ENCODE data around the gene C1orf21.

C1orf21 gene

DNA sequence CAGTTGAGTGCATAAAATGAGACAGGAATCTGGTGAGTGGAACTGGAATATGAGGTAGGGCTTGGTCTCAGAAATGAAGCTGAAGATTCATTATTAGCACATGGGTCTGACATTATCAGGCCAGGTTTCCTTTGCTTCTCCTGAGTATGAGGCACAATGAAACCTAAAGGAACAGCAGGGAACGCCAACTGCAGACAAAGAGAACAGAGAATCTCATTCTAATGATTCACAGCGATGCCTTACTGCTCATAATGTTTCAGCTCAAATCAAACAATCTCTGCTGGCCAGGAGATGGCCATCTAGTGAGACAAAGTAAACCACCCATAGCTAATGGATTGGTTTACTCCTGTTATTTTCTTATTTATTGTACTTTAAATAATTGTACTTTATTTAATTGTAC, 133.5 kb downstream of the C1orf21 start:
- no peak for DNase-seq (ENCODE audit: low spot score)

GRCh38 chr1:184524248-184524647, 137.4 kb downstream of the C1orf21 start:
- no peak for DNase-seq (ENCODE audit: low spot score)

DNA sequence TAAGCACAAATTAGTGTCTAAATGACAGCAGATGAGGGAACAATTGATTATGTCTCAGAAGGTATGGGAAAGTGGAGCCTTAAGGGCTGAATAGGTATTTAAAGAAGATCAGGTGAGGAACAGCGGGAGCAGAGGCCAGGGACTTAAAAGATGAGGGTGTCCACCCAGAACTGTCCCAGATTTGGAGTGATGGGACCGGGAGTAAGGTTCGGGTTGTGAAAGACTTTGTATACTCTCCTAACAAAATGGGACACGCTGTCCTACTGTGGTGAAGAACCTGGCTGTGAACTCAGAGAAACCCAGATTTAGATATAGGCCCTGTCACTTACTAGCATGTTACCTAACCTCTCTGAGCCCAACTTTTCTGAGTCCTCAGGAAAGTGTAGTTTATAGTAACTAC, 140.6 kb downstream of the C1orf21 start:
- no peak for DNase-seq (ENCODE audit: low spot score)

DNA sequence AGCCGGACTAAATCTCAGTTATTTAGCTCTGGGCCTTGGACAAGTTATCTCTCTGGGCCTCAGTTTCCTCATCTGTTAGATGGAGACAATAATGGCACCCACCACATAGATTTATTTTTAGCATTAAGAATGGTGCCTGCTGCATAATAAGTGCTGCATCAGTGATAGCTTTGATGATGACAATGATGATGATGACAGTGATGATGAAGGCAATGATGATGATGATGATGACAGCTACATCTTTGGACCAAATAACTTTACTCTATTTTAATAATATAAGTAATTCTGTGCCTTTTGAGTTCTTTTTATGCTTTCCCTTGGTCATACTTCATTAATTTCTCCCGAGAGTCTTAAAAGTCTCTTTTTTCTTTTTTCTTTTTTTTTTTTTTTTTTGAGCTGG, 143.4 kb downstream of the C1orf21 start:
- no peak for DNase-seq (ENCODE audit: low spot score)

GRCh38 chr1:184531296-184531695, 144.5 kb downstream of the C1orf21 start:
- no peak for DNase-seq (ENCODE audit: low spot score)

GRCh38 chr1:184532199-184532598, 145.4 kb downstream of the C1orf21 start:
- no peak for DNase-seq (ENCODE audit: low spot score)

- DNase-seq (ENCODE audit: low spot score), result no peak
These were observed 146.2 kb downstream of the C1orf21 start for GRCh38 chr1:184533049-184533448.

GRCh38 chr1:184533915-184534314, 147.1 kb downstream of the C1orf21 start:
- DNase-seq (ENCODE audit: low spot score), result no peak

GRCh38 chr1:184534690-184535089, 147.9 kb downstream of the C1orf21 start:
- no peak for DNase-seq (ENCODE audit: low spot score)

GRCh38 chr1:184535191-184535970, 148.6 kb downstream of the C1orf21 start:
- DNase-seq (ENCODE audit: low spot score), result no peak

- no peak for DNase-seq (ENCODE audit: low spot score)
These were observed 149.6 kb downstream of the C1orf21 start for GRCh38 chr1:184536246-184536985.

DNA sequence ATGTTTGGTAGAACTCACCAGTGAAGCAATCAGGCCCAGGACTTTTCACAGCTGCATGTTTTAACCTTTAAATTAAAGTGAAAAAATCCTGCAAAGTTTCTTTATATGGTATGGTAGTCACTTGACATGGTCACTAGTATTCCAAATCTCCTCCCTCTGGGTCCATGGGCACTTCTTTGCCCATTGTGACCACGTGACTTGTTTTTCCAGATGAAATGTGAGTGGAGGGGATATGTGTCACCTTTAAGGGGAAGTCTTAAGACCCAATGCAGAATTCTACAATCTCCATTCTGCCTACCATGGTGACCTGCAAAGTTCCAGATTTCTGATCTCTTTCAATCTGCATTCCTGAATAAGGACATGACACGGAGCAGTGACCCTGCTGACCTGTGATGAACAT, 152.8 kb downstream of the C1orf21 start:
- DNase-seq (ENCODE audit: low spot score), result no peak

GRCh38 chr1:184541537-184542152, 154.8 kb downstream of the C1orf21 start:
- no peak for DNase-seq (ENCODE audit: low spot score)

DNA sequence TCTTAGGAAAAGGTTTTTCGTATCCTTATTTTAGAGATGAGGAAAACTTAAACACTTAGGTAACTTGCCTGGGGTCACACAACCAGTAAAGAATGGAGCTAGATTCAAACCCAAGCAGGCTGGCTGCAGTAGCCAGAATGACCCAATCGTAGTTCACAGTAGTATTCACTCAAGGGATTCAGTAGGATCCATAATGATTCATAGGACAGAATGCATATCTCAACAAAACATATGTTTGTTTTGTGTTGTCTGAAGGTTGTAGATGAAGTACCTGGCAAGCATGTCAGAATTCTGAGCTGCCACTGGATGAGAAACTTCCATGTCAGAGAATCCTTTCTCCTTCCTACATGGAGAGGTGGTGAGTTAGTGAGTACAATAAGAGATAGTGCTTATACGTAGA, 155.5 kb downstream of the C1orf21 start:
- DNase-seq (ENCODE audit: low spot score), result no peak

DNA sequence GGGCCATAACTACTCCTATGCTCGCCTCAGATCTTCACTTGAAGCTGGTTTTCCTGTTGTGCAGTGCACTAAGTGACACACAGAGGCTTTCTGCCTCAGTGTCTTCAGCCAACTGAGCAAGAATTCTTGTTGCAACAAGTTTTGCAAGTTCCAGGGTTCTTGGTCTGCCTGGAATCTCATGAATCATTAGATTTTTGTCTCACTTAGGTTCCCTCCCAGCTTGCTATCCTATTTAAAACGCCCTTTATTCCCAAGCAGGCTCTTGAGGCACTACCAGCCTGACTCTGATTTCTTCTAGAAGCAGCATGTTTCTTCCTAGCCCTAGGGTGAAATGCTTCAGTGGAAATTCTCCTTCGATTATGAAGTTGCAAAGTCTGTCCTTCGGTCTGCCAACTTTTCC, 158.8 kb downstream of the C1orf21 start:
- DNase-seq (ENCODE audit: low spot score), result no peak

GRCh38 chr1:184552446-184552845, 165.6 kb downstream of the C1orf21 start:
- no peak for DNase-seq (ENCODE audit: low spot score)

DNA sequence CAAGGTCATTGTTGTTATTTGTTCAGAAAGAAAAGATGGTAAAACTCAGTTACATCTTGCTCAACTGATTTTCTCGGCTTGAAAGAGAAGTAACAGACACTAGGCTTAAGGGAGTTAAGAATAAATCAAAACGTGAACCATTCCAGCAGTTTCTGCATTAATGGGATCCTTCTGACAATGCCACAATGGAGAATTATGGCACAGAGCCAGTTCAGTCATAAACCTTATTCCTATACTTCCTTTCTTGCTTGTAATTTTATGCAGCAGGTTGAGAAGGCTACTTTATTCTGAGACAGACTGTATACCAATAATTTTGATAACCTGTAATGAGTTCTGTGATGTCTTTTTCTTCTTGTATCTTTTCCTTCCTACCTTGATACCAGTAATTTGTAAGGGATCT, 167.0 kb downstream of the C1orf21 start:
- no peak for DNase-seq (ENCODE audit: low spot score)

DNA sequence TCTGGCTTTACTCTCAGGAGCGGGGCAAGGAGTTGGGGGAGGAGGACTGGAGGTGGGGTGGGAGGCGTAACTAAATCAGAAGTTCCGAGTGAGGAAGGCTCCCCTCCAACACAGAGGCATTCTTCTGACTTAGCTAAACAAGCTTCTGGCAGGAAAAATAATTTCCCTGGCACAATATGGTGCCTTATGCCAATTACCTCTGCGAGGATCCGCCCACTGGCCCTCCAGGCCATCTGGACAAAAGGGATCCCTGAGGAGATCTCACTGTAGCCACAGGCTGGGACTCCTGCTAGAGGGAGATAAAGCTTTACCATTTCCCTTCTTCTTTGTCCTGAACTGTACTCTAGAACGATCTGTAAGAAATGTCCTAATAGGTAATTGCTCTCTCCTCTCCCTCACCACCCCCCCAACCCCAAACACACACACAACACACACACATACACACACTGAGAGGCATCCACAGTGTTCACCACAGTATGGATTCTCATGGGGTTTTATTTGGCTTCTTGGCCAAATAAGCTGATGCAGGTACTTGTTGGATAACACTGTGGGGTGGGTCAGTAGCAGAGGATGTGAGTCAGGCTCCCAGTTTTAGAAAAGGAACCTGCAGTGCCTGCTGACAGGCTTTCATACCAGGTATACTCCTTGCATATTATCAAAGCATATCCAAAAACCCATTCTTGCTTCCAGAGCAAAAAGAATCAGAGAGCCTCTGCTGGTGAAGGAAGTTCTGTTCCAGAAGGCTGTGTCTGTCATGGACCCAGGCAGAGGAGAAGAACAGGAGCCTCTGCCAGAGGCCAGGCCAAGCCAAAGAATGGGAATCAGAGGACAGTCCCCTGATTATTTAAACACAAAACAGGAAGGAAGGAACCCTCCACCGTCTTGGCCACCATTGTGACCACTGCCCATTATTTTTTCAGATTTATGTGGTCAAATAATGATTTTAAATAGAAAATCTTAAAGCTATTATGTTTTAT, 169.1 kb downstream of the C1orf21 start:
- DNase-seq (ENCODE audit: low spot score), result no peak

GRCh38 chr1:184556665-184557064, 169.8 kb downstream of the C1orf21 start:
- no peak for DNase-seq (ENCODE audit: low spot score)

GRCh38 chr1:184557423-184558347, 170.9 kb downstream of the C1orf21 start:
- DNase-seq (ENCODE audit: low spot score), result no peak

DNA sequence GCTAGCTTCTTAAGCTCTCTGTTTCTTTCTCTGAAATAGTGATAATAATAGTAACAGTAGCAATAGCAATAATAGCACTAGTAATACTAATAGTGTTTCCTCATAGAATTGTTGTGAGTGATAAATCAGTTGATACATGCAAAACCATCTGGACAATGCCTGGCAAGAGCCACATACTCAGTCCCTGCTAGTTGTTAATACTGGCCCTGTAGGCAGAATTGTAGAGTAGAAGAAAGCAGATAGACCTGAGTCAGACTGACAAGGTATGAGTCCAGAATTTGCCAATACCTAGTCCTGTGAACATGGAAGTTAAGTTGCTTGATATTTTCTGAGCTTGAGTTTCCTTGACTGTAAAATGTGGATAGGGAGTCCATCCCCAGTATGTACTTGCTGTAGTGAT, 171.9 kb downstream of the C1orf21 start:
- no peak for DNase-seq (ENCODE audit: low spot score)
